Adipose tissue (tissue), 3 donors: ENCODE data around the gene UACA. TPM values are rescaled to one million over a fixed set of nuclear protein-coding genes. Genes with fewer than 3 reads are reported as not detected.

Experiments
- H3K27ac ChIP-seq: one replicate; pipeline ENCODE4 v1.5.1; 2013; ENCODE audit warnings: low read depth, low read length
- WGBS, 3 donors: extraction: QIAGEN DNeasy Blood & Tissue Kit; methylation state at CpG; one replicate each; pipeline ENCODE4 v1.1.7; 2013; 5-methylcytosine and 5-hydroxymethylcytosine counted together
- polyA plus RNA-seq, 3 donors: library from polyadenylated mRNA; stranded (reverse); fragments of 200-250 nt; gene quantifications; one replicate each; pipeline ENCODE4 v1.2.3, GENCODE V29; 2013
- donor health status: healthy with polysubstance abuse.
- donor health status: Bipolar disorder and iron deficiency.
- donor health status: healthy.

The UACA gene
- polyA plus RNA-seq, 3 donors = 11.6 to 49.6 (median 19.0) TPM

DNA sequence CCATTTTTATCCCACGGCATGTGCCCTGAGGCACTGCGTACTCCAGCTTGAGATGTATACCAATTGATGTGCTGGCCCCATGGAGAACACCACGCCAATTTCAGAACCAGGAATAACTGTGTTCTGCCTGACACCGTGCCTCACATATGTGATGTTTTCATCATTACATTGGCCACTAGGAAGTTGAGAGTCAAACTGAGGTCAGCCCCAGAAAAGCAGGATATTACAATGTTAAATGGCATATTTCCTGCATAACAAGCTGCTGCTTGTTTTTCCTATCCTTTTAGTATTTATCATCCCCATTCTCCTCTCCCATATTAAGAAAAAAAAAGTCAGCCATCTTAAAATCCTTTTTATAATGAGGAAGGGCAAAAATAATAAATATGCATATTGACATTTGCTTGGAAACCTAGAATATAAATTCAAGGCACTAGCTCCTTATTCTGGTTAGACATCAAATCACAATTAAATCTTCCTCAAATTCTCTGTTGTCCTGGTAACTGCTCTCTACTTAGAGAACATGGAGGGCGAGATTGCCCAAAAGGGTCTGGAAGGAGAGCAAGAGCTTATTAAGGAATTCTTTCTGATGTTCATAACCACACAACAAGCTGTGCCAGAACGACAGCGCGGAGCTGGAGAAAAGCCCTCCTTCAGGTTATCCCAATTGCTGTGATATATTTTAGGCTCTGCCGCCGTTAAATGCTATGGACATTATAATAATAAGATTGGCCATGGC, 112.6 kb downstream of the UACA start:
- no peak overlapping the region for H3K27ac ChIP-seq
- WGBS, 3 donors = 81 to 88% (median 84%) methylated on average over 10 of the region's 10 CpGs

DNA sequence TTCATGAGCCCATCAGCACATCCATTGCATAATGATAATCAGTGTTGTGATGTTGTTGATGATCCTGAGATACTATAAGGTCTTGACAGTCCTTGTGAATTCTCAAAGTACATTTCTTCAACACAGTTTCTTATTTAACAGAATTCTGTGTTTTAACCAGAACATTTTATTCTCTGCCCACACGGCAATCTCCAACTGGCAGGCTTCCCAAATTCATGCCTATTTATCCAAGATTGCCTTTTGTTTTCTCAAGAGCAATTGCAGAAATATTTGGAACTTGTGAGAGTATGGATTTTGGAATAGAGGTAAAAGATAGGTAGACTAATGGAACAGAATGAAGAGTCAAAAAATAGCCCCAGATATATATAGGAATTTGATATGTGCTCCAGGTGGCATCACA, 116.0 kb downstream of the UACA start:
- WGBS, 3 donors = 25 to 58% (median 46%) methylated on average over 1 of the region's 1 CpG
- no peak overlapping the region for H3K27ac ChIP-seq

DNA sequence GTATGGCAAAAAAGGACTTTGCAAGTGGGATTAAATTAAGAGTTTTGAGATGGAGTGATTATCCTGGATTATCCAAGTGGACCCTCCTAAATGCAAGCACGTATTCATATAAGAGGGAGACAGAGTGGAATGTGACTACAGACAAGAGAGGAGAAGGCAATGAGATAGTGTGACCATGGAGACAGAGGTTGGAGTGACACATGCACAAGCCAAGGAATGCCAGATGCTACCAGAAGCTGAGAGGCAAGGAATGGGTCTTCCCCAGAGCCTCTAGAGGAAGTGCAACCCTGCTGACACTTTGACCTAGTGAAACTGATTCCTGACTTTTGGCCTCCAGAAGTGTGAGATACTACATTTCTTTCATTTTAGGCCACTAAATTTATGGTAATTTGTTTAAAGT, 117.2 kb downstream of the UACA start:
- WGBS, 3 donors = 63 to 83% (median 75%) methylated on average over 1 of the region's 1 CpG

DNA sequence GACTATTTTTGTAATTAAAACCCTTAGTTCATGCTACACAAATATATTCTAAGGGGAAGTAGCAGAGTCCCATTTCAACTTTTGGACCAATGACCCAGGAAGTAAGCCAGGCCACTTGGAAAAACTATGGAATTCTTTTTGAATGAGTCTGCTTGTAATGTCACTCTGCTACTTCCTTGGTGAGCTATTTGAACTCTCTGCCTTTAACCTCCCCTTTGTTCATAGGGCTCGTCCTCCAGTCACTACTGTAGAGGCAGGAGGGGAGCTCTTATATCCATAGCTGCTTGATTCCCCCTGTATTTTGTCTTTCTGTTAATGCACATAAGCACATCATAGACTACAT, 119.6 kb downstream of the UACA start:
- 57 to 75% (median 69%) methylated on average over 1 of the region's 1 CpG for WGBS, 3 donors

More for the DNA sequence above, 117.2 kb downstream of the UACA start:
- H3K27ac ChIP-seq = no peak overlapping the region

DNA sequence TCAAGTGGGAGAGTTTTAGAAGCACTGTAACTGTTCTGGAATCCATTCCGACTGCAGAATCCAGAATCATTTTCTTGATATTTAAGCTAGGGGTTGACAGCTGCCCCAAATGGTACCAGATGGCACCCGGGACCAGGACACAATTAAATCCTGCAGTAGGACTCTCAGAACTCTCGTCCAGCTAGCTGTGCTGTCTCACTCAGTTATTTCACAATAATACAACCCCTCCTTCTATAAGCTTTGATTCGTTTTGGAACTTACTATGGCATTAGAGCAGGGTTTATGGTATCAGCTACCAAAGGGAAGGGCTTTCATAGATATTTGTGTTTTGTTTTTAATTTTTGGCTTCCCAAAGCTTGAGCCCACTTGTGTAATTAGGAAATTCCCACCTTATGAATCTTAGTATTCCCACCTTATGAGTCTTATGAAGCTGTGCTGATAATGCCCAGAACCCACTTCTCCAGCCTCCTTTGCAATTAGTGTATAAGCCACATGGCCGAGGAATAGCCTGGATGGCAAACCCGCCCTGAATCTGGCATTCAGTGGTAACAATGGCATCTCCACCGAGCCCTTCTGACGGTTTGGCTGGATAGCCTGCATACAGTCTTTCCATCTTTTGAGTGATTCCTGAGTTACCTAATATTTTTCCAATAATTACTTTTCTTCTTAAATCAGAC, 120.1 kb downstream of the UACA start:
- H3K27ac ChIP-seq = no peak overlapping the region
- WGBS, 3 donors = 66 to 84% (median 80%) methylated on average over 8 of the region's 8 CpGs

More for the DNA sequence above, 119.6 kb downstream of the UACA start:
- no peak overlapping the region for H3K27ac ChIP-seq

DNA sequence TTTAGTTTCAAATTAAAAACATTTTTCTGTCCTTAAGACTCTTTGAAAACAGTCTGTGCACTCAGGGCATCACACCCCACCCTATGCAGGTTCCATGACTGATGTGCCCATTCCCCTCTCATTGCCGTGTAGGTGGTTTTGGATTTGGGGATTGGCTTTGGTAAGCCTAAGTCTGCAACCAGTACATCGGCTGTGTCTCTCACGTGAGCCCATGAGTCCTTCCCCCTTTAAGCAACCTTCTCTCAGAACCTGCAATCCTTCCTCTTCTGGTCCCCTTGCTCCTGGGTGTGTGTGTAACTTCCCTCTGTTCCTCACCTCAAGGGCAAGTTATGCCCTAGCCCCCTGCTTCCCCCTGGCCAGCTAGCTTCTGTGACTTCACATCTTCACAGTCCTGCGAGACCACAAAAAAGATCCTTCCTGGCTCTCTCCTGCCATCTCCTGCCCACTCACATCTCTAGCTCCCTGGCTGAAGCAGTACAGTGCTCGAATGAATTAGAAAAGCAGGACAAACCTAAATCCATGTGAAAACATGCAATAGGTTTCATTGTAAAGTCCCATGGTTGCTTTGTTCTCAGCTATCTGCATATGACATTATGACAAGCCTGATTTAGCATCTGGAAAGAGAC, 126.7 kb downstream of the UACA start:
- 44 to 70% (median 50%) methylated on average over 5 of the region's 5 CpGs for WGBS, 3 donors
- no peak overlapping the region for H3K27ac ChIP-seq

DNA sequence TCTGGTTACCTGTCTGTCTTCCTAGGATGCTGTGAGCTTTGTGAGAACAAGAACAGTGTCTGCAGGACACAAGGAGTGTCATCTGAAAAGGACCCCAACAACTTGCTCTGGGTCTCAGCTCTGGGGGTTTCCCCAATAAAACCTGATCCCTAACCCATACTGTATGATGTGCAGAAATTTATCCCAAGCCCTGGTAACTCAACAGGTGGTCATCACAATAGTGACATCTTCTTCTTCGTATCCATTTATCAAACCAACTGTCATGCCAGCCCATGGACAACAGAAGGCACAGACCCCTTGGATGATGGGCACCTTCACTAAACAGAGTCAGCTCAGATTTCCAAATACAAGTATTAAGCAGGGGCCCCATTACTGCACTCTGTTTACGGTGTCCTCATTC, 127.5 kb downstream of the UACA start:
- no peak overlapping the region for H3K27ac ChIP-seq
- WGBS, 3 donors = 92 to 94% (median 92%) methylated on average over 2 of the region's 2 CpGs

DNA sequence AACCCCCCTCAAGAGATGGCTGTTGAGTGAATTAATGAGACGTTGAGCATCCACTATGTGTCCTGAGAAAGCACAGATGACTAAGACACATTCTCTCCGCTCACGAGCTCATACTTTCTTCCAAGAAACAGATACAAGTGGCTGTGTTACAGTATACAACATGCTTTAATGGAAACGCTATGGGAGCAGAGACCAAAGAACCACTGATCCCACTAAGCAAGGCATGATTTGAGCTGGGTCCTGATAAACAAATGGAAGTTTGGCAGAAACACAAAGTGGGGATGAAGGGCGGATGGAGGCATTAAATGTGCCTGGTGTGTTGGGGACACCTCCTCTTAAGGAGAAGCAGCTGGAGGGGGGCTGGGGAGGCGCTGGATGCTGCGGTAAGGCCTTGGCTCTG, 129.4 kb downstream of the UACA start:
- H3K27ac ChIP-seq = no peak overlapping the region
- WGBS, 3 donors = 91 to 93% (median 92%) methylated on average over 7 of the region's 7 CpGs

DNA sequence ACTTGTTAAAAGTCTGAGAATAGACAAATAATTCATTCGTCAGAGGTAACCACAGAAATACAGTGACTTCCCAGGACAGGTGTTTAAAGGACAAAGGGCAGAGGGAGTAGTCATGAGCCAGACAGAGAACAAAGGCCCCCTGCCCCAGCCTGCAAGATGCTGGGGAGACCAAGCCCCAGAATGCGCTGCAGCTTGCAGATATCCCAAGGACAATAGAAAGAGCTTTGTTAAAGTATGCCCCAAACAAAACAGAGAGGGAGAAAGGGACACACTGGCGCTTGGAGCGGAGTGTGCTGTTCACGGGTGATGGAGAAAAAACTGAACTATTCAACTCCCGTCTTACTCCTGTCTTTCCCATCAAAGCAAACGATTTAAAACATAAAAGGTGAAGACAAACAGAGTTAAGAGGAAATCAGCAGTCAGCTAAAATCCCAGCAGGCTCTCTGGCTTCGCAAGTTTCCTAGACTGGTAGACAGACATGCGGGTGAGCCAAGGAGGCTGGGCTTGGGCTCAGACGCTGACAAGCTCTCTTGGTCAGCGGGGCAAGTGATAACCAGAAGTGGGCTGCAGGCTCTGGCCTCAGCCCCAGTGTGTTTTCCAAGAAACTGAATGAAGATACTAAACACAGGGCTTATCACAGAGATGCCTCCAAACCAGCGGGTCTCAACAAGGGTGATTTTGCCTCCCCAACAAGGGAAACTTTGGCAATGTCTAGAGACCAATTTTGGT, 130.1 kb downstream of the UACA start:
- WGBS, 3 donors = 49 to 59% (median 58%) methylated on average over 12 of the region's 12 CpGs
- no peak overlapping the region for H3K27ac ChIP-seq

DNA sequence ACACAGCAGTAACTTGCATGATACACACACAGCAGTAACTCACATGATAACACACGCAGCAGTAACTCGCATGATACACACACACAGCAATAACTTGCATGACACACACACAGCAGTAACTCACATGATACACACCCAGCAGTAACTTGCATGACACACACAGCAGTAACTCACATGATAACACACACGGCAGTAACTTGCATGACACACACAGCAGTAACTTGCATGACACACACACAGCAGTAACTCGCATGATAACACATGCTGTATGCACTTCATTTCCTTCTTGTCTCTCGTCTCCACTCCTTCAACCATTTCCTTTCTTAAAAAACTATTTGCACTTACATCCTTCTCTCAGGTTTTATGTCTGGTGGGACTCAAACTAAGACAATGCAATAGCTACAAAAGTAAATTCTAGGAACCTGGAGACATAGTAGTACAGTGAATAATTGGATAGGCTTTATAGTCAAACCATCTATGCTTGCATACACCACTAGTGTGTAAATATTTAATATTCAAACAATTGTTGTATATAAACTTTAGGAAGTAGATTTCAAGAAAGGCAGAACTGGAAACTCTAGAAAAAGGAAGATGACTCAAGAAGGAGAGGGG, 130.8 kb downstream of the UACA start:
- 71 to 82% (median 76%) methylated on average over 5 of the region's 5 CpGs for WGBS, 3 donors

DNA sequence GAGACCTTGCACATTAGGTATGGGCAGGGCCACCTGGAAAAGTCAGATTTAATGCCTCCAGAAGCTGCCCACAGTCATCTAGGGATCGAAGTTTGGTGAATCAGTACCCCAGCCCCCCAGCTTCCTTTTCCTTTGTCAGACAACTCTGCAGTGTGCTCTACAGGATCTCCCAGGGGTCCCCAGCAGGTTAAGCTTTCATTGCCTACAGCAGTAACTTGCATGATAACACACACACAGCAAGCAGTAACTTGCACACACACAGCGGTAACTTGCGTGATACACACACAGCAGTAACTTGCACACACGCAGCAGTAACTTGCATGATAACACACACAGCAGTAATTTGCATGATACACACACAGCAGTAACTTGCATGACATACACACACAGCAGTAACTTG, 131.3 kb downstream of the UACA start:
- 74 to 84% (median 75%) methylated on average over 4 of the region's 4 CpGs for WGBS, 3 donors
- no peak overlapping the region for H3K27ac ChIP-seq

More for the DNA sequence above, 130.8 kb downstream of the UACA start:
- no peak overlapping the region for H3K27ac ChIP-seq

DNA sequence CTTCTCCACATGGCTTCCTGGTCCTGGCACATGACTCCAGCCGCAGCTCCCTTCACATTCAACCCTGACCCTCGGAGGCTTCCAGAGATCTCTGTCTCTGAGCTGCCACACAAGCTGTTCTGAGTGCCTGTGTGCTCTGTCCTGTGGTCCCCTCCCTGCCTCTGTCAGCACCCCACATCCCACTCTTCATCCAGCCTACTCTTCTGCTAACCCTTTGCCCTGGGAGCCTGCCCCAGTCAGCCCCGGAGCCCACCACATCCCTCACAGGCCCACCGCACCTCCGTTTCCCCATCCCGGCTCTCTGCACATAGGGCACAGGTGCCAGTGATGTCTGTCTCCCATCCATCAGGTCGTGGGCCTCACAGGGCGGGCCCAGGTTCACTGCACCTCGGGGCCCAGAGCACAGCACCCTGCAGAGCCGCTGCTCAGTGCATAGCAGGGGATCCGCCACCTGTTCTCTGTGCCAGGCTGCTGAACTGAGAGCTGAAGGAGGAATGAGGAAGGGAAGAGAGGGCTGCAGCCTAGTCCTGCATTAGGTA, 133.6 kb downstream of the UACA start:
- H3K27ac ChIP-seq = no peak overlapping the region
- 83 to 95% (median 90%) methylated on average over 11 of the region's 11 CpGs for WGBS, 3 donors

DNA sequence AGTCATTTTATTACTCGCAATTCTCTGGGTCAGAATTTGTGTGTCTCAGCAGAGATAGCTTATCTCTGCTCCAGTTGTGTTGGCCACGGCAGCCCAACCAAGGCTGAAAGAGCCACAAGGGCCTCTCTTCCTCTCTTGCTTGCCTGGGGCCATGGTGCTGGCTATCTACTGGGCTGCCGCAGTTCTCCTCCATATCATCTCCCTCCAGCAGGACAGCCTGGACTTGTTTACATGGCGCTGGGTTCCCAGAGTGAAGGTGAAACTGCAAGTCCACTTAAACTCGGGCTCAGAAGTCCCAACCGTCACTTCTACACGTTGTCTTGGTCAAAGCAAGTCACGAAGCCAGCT, 134.8 kb downstream of the UACA start:
- 83 to 85% (median 84%) methylated on average over 8 of the region's 8 CpGs for WGBS, 3 donors
- no peak overlapping the region for H3K27ac ChIP-seq

DNA sequence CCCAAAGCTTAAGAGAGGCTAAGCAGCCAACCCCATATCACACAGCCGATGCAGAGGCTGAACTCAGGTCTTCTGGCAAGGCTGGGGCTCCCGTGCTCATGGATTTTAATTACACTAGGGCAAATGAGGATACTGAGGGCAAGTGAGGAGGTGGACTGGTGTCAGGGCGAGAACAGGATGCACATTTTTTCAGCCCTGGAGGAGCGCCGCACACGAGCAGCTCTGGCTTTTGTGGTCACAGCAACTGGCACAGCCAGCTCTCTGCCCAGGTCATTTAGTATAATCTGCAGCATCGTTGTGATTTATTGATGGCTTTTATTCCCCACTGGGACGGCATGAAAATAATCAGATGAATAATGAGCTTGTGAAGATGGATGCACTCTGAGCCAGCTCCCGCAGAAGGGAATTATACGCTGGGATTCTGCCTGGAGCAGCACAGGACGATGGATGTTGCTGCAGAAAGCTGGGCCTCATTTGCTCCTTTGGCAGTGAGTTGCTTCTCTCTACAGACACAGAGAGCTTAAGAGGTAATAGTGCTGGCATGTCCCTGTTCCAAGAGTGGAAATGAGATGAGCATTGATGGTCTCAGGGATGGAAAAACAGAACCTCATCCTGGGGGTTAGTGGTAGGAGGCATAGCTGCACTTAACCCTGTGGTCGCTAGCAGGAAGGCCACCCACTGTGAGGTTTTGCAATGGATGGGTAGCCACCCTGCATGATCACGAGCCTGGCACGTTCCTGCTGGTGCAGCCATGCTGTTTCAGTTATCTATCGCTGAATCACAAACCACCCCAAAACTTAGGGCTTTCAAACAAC, 135.4 kb downstream of the UACA start:
- WGBS, 3 donors = 41 to 65% (median 47%) methylated on average over 15 of the region's 15 CpGs
- H3K27ac ChIP-seq = no peak overlapping the region

DNA sequence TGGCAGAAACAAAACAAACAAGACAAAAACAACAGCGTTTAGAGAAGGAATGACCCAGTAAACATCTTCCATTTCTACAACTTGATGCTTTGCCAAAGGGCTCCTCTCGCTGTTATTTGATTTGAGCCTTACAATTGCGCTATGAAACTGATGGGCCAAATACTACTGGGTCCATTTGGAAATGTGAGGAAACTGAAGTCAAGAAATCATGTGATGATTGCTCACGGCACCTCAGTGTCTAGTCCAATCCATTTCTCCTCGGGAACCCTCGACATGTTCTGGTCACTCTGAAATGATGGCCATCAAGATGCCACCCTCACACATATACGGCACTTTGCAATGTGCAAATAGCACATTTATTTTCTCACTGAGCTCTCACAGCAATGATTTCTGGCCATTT, 136.0 kb downstream of the UACA start:
- no peak overlapping the region for H3K27ac ChIP-seq
- 84 to 88% (median 84%) methylated on average over 7 of the region's 7 CpGs for WGBS, 3 donors

DNA sequence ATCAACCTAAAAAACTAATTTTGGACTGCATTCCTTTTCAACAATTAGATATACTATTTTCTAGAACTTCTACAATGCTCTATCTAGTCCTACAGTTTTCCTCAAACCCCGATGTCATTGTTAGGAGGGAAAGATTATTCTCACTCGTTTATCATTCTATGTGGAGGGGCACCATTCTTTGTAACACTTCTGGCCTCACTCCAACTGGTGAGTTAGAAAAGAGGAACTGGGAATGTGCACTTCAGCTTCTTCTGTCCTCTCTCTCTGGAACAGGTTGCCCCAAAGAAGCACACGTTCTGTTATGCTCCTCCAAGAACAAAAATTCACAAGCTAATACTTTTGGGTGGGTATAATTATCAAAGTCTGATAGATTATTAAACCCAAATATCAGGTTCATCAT, 137.9 kb downstream of the UACA start:
- WGBS, 3 donors = 27 to 40% (median 35%) methylated on average over 3 of the region's 3 CpGs
- no peak overlapping the region for H3K27ac ChIP-seq

DNA sequence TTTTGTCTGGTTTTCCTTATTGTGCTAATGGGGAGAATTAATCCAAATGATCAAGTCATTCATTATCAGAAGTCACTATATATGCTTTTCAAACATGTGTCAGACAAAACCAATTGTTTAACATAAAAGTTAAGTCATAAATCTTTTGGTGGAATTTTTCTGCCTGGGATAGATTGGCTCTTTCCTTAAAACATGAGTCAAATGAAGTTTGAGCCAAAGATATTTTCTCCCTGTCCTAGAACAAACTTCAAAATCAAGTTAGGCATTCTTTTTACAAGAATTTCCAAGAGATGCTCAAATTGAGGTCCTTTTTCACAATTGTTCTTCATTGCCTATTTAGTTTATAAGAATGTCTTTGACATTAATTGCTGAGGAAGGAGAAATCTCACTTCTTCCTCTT, 138.3 kb downstream of the UACA start:
- no peak overlapping the region for H3K27ac ChIP-seq

DNA sequence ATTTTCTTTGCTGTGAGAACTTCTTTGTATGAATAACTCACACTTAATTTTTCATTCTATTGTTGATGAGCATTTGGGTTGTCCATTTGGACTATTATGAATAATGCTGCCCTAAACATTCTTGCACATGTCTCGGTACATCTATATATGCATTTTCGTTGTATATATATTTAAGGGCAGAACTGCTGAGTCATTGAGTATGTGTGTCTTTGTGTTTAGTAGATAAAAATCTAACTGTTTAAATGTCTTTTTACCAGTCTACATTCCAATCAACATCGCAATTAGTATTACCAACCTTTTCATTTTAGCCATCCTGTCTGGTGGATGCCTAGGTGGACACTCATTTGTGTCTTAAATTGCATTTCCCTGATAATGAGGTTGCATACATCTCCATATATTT, 144.4 kb downstream of the UACA start:
- 90 to 92% (median 91%) methylated on average over 3 of the region's 3 CpGs for WGBS, 3 donors
- H3K27ac ChIP-seq = no peak overlapping the region
